Measurements from ENCODE around the gene REXO4. TPM values are rescaled to one million over a fixed set of nuclear protein-coding genes. Genes with fewer than 3 reads are reported as not detected.

The REXO4 gene
- total RNA-seq, 1 experiment from 2014 or later = 38.6 TPM

DNA sequence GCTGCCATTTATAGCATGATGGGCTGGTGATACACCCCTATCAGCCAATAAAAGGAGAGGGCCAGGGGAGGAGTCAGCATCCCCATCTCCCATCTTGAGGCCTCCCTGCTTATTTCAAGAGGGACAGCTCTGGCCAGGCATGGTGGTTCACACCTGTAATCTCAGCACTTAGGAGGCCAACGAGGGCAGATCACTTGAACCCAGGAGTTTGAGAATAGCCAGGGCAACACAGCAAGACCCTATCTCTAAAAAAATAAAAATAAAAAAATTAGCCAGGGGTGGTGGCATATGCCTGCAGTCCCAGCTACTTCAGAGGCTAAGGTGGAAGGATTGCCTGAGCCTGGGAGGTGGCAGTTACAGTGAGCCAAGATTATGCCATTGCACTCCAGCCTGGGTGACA is 9.8 kb downstream of the REXO4 start (continued):
- TF ChIP-seq ATF6 (CRISPR knock-in tag; IDR thresholded peaks at IDR 0.05) (no peak), FOXK1 (CRISPR knock-in tag; IDR thresholded peaks at IDR 0.05) (no peak)

- ChIA-PET POLR2A (no interaction called here), CTCF (no interaction called here)
- peak; percentile 86 for DNase-seq (ENCODE audit: low spot score)
- no peak overlapping the region for H3K4me3 Mint-ChIP-seq
- H3K27me3 Mint-ChIP-seq (ENCODE audit: low read depth) = no peaks in the 10 kb centered on the region
- TF ChIP-seq TP53 (CRISPR knock-in tag; IDR thresholded peaks at IDR 0.05) = no peak
- TF ChIP-seq, protein P1, sequence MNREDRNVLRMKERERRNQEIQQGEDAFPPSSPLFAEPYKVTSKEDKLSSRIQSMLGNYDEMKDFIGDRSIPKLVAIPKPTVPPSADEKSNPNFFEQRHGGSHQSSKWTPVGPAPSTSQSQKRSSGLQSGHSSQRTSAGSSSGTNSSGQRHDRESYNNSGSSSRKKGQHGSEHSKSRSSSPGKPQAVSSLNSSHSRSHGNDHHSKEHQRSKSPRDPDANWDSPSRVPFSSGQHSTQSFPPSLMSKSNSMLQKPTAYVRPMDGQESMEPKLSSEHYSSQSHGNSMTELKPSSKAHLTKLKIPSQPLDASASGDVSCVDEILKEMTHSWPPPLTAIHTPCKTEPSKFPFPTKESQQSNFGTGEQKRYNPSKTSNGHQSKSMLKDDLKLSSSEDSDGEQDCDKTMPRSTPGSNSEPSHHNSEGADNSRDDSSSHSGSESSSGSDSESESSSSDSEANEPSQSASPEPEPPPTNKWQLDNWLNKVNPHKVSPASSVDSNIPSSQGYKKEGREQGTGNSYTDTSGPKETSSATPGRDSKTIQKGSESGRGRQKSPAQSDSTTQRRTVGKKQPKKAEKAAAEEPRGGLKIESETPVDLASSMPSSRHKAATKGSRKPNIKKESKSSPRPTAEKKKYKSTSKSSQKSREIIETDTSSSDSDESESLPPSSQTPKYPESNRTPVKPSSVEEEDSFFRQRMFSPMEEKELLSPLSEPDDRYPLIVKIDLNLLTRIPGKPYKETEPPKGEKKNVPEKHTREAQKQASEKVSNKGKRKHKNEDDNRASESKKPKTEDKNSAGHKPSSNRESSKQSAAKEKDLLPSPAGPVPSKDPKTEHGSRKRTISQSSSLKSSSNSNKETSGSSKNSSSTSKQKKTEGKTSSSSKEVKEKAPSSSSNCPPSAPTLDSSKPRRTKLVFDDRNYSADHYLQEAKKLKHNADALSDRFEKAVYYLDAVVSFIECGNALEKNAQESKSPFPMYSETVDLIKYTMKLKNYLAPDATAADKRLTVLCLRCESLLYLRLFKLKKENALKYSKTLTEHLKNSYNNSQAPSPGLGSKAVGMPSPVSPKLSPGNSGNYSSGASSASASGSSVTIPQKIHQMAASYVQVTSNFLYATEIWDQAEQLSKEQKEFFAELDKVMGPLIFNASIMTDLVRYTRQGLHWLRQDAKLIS (CRISPR knock-in tag; IDR thresholded peaks at IDR 0.05; ENCODE audit: borderline replicate concordance) = no peak
- no peak for TF ChIP-seq ZNF423 (CRISPR knock-in tag; IDR thresholded peaks at IDR 0.05)
- TF ChIP-seq ATF2 (CRISPR knock-in tag; IDR thresholded peaks at IDR 0.05; ENCODE audit: borderline replicate concordance, low read depth) = no peak
- TF ChIP-seq MAX (CRISPR knock-in tag; IDR thresholded peaks at IDR 0.05) = no peak
- no peak for TF ChIP-seq EMX1 (CRISPR knock-in tag; IDR thresholded peaks at IDR 0.05)
- no peak for TF ChIP-seq ATF1 (CRISPR knock-in tag; IDR thresholded peaks at IDR 0.05)
- no peak for TF ChIP-seq MYBL2 (CRISPR knock-in tag; IDR thresholded peaks at IDR 0.05)
- TF ChIP-seq USF2 (CRISPR knock-in tag; IDR thresholded peaks at IDR 0.05) = no peak
- TF ChIP-seq CTCF (IDR thresholded peaks at IDR 0.05) = peak; percentile 92
- TF ChIP-seq, protein P2, sequence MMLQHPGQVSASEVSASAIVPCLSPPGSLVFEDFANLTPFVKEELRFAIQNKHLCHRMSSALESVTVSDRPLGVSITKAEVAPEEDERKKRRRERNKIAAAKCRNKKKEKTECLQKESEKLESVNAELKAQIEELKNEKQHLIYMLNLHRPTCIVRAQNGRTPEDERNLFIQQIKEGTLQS (CRISPR knock-in tag; conservative IDR thresholded peaks at IDR 0.05) = no peak
- TF ChIP-seq NFATC4 (CRISPR knock-in tag; IDR thresholded peaks at IDR 0.05) = no peak
- peak; percentile 73 for TF ChIP-seq ZNF121 (CRISPR knock-in tag; IDR thresholded peaks at IDR 0.05)
- TF ChIP-seq ZNF671 (CRISPR knock-in tag; IDR thresholded peaks at IDR 0.05) = no peak
- TF ChIP-seq, protein P3, sequence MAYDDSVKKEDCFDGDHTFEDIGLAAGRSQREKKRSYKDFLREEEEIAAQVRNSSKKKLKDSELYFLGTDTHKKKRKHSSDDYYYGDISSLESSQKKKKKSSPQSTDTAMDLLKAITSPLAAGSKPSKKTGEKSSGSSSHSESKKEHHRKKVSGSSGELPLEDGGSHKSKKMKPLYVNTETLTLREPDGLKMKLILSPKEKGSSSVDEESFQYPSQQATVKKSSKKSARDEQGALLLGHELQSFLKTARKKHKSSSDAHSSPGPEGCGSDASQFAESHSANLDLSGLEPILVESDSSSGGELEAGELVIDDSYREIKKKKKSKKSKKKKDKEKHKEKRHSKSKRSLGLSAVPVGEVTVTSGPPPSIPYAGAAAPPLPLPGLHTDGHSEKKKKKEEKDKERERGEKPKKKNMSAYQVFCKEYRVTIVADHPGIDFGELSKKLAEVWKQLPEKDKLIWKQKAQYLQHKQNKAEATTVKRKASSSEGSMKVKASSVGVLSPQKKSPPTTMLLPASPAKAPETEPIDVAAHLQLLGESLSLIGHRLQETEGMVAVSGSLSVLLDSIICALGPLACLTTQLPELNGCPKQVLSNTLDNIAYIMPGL (CRISPR knock-in tag; IDR thresholded peaks at IDR 0.05) = no peak
- no peak for TF ChIP-seq ZNF317 (CRISPR knock-in tag; IDR thresholded peaks at IDR 0.05; ENCODE audit: borderline replicate concordance, low read depth)
- TF ChIP-seq FOXK1 (CRISPR knock-in tag; IDR thresholded peaks at IDR 0.05) = no peak
- 0 out of 2 replicates have a peak, but pooled peaks have one; percentile 11 for TF ChIP-seq SP1 (CRISPR knock-in tag; conservative IDR thresholded peaks at IDR 0.05)
- TF ChIP-seq KAT7 (CRISPR knock-in tag; IDR thresholded peaks at IDR 0.05; ENCODE audit: borderline replicate concordance) = no peak
- TF ChIP-seq ATF6 (CRISPR knock-in tag; IDR thresholded peaks at IDR 0.05) = no peak
- H3K9me3 Mint-ChIP-seq = no peaks in the 10 kb centered on the region
- H3K4me1 Mint-ChIP-seq = no peaks in the 10 kb centered on the region
- peak; percentile 86 for ATAC-seq
- peaks cover 55% of the 10 kb centered on the region for H3K36me3 Mint-ChIP-seq
- peak overlapping the region; percentile 82 for H3K27ac Mint-ChIP-seq
These were observed 11.1 kb downstream of the REXO4 start for GRCh38 chr9:133406480-133407307.
